H1 (cell line): ENCODE results near the gene RHBG. TPM values are rescaled to one million over a fixed set of nuclear protein-coding genes. Genes with fewer than 3 reads are reported as not detected.
A peak's percentile ranks its signal among the peaks of the same experiment; 100 is the strongest.

Experiments
- CBX8 ChIP-seq: fragments of 300-800, 300-1000 bp; sonication (generic); IDR thresholded peaks from 2 replicates; pipeline ENCODE4 v1.7.1; 2016; ENCODE audit warnings: low read depth, low read length, borderline replicate concordance
- E2F6 ChIP-seq: IDR thresholded peaks from 2 replicates; pipeline ENCODE4 v1.6.1; 2012; ENCODE audit warnings: inconsistent platforms
- EGR1 ChIP-seq: IDR thresholded peaks from 2 replicates; pipeline ENCODE4 v1.6.1; 2011; ENCODE audit warnings: low read depth, low read length, borderline replicate concordance
- HDAC2 ChIP-seq, 2 experiments: fragments of 300-600 bp in 1 of 2; sonication (generic) in 1 of 2; IDR thresholded peaks; 2 replicates each; pipeline ENCODE4 v1.6.1; 2011 to 2012; ENCODE audit warnings: low read depth in 2 of 2, low read length in 2 of 2, mild to moderate bottlenecking in 2 of 2, moderate library complexity in 2 of 2, borderline replicate concordance in 1 of 2, inconsistent platforms in 1 of 2
- KDM5A ChIP-seq: fragments of 200-600 bp; IDR thresholded peaks from 2 replicates; pipeline ENCODE4 v1.7.1; 2012; ENCODE audit warnings: mild to moderate bottlenecking, low read length, inconsistent platforms, mixed read lengths
- MAX ChIP-seq: IDR thresholded peaks from 2 replicates; pipeline ENCODE4 v1.6.1; 2012; ENCODE audit warnings: inconsistent platforms
- SIN3A ChIP-seq, 2 experiments: IDR thresholded peaks in 1 of 2; conservative IDR thresholded peaks in 1 of 2; 2 replicates each; pipeline ENCODE4 v1.6.1; 2011 to 2012; ENCODE audit warnings: low read length in 2 of 2, improper control_type of control experiment in 1 of 2, low read depth in 1 of 2, mild to moderate bottlenecking in 1 of 2
- SIRT6 ChIP-seq: IDR thresholded peaks from one replicate; pipeline ENCODE4 v1.7.1; 2012; ENCODE audit warnings: low read length, inconsistent platforms
- polyA plus RNA-seq, 7 experiments: library from polyadenylated mRNA; depleted of rRNA in 3 of 7; stranded (reverse) in 5 of 7; unstranded in 2 of 7; fragments of >200 nt in 5 of 7; fragments of 200-250 nt in 2 of 7; gene quantifications; 1 replicate in 5 of 7; 2 replicates in 1 of 7; 4 replicates in 1 of 7; pipeline versions ENCODE4 v1.2.1 to v1.2.3, GENCODE V29; 2011 to 2013; ENCODE audit warnings: missing spikeins in 2 of 7, mixed read lengths in 2 of 7
- total RNA-seq: library from RNA; stranded (reverse); fragmentation: NEBNext Ultra II Directional; extraction: Animal tissue kit (Norgen Biotek cat#: 25700); gene quantifications from 2 replicates; pipeline ENCODE4 v1.2.1, GENCODE V29; 2021

Gene RHBG
- total and polyA plus RNA-seq, 2 of the 8 experiments (the other 6 are each of a cell fraction or from before 2014, with no cell fraction given): 2.6 to 2.7 TPM

DNA sequence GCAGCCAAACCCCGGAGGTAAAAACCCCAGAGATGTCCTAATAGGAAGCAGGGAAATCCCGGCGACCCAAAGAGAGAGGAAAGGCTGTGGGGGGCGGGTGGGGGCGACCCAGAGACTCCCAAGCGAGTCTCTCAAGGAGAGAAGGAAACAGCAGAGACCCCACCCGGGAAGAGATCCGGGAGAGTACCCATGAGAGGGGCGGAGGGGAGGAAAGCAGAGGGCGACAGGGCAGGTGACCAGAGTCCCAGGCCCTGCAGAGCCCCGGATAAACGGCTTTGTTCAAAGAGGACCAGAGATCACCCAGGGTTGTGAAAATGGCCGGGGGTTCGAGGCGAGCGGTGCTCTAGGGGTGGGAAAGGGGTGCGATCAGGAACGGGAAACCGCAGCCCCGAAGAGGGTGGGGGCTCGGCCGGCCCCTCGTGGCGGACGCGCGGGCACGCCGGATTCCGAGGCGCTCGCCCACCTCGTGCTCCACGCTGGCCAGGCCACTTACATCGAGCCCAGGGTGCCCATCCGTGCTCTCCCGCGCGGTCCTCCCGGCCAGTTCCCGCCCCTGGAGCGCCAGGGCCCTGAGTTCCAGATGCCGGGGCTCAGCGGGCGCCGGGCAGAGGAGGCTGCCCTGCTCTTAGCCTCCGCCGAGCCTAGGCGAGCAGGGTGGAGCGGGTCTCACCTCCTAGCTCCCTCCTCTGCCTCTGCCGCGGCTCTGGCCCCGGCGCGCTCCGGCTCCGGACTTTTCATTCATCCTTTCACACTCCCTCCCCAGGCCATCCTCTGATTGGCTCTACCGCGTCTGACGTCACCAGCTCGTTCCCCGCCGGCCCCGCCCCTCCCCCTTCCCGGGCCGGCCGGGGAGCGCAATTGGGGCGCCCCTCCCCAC lies 52.3 kb downstream of the RHBG start (continued):
- peak; percentile 97 for TF ChIP-seq E2F6
- peak; percentile 62; the same call in 1 of the 2 replicates for TF ChIP-seq EGR1
- no peak for TF ChIP-seq SIRT6
- no peak for TF ChIP-seq CBX8
- no peak for TF ChIP-seq KDM5A
- TF ChIP-seq MAX: peak; percentile 91
- peak in 1 of 2 experiments; percentile 42; a peak in 1 of 4 replicates for TF ChIP-seq SIN3A (conservative IDR thresholded peaks at IDR 0.05 in 1 of 2, IDR thresholded peaks at IDR 0.05 in 1 of 2; ENCODE audit: low read depth in 1 of 2, low read length in 2 of 2)
- TF ChIP-seq HDAC2 (IDR thresholded peaks at IDR 0.05; ENCODE audit: borderline replicate concordance in 1 of 2, low read depth in 2 of 2, low read length in 2 of 2): no peak
- TF ChIP-seq, all 59 proteins: peak for 21
